Measurements from ENCODE around the gene KRTAP5-7.

DNA sequence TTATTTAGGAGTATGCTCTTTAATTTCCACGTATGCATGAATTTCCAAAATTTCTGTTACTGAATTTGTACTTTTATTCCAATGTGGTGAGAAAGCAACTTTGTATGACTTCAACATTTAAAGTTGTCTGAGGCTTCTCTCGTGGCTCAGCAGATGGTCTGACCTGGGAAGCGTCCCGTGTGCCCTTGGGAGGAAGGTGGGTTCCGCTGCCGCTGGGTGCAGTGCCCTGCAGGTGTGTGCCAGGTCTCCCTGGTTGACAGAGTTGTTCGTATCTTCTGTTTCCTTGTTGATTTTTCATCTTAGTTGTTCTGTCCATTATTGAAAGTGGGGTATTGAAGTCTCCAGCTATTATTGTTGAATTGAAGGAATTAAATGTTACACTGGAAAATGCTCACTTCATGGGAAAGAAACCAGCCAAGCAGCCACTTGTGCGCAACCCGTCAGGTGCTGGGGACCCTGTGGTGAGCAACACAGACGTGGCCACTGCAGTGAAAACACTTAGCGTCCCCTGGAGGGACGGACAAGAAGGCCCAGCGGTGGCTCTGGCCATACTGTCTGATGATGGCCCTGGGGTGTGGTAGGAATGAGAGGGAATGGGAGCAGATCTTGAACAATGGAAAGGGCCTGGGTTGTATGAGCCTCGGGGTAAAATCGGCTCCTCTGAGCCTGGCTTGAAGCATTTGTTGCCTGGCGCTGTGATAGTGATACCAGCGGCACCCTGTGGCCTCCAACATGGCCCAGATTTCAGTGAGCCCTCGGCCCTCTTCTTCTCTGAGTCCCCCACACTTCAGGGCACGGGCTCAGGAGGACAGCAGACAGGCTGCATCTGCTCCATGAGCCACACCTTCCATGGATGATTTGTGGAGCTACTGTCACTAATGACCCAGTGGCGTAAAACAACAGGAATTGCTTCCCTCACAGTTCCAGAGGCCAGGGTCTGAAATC is 31.5 kb upstream of the KRTAP5-7 start:
- no peak for TF ChIP-seq NFIC (IDR thresholded peaks at IDR 0.05)
- TF ChIP-seq, protein P1, sequence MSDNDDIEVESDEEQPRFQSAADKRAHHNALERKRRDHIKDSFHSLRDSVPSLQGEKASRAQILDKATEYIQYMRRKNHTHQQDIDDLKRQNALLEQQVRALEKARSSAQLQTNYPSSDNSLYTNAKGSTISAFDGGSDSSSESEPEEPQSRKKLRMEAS (IDR thresholded peaks at IDR 0.05) = no peak
- no peak for TF ChIP-seq RAD21 (IDR thresholded peaks at IDR 0.05; ENCODE audit: low read depth)
- no peak for TF ChIP-seq YY1 (IDR thresholded peaks at IDR 0.05; ENCODE audit: low read depth)
- TF ChIP-seq TAF1 (IDR thresholded peaks at IDR 0.05; ENCODE audit: low read depth) = no peak
- TF ChIP-seq EP300 (IDR thresholded peaks at IDR 0.05; ENCODE audit: borderline replicate concordance) = no peak
- no peak for TF ChIP-seq TEAD4 (IDR thresholded peaks at IDR 0.05)
- TF ChIP-seq, protein P2, sequence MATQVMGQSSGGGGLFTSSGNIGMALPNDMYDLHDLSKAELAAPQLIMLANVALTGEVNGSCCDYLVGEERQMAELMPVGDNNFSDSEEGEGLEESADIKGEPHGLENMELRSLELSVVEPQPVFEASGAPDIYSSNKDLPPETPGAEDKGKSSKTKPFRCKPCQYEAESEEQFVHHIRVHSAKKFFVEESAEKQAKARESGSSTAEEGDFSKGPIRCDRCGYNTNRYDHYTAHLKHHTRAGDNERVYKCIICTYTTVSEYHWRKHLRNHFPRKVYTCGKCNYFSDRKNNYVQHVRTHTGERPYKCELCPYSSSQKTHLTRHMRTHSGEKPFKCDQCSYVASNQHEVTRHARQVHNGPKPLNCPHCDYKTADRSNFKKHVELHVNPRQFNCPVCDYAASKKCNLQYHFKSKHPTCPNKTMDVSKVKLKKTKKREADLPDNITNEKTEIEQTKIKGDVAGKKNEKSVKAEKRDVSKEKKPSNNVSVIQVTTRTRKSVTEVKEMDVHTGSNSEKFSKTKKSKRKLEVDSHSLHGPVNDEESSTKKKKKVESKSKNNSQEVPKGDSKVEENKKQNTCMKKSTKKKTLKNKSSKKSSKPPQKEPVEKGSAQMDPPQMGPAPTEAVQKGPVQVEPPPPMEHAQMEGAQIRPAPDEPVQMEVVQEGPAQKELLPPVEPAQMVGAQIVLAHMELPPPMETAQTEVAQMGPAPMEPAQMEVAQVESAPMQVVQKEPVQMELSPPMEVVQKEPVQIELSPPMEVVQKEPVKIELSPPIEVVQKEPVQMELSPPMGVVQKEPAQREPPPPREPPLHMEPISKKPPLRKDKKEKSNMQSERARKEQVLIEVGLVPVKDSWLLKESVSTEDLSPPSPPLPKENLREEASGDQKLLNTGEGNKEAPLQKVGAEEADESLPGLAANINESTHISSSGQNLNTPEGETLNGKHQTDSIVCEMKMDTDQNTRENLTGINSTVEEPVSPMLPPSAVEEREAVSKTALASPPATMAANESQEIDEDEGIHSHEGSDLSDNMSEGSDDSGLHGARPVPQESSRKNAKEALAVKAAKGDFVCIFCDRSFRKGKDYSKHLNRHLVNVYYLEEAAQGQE (IDR thresholded peaks at IDR 0.05; ENCODE audit: low read depth) = no peak
- TF ChIP-seq CREB1 (IDR thresholded peaks at IDR 0.05; ENCODE audit: low read depth) = no peak
- no peak for TF ChIP-seq CEBPB (IDR thresholded peaks at IDR 0.05)
- TF ChIP-seq, protein P3, sequence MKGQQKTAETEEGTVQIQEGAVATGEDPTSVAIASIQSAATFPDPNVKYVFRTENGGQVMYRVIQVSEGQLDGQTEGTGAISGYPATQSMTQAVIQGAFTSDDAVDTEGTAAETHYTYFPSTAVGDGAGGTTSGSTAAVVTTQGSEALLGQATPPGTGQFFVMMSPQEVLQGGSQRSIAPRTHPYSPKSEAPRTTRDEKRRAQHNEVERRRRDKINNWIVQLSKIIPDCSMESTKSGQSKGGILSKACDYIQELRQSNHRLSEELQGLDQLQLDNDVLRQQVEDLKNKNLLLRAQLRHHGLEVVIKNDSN (IDR thresholded peaks at IDR 0.05) = no peak
